CD14-positive monocyte (primary cell): ENCODE measurements around the gene HBG2. TPM values are rescaled to one million over a fixed set of nuclear protein-coding genes. Genes with fewer than 3 reads are reported as not detected.
"Not testable (repeated sequence)": the region's sequence is repeated elsewhere in the genome, so short reads cannot be mapped to it uniquely, and the experiment has no call there.

Experiments used
- DNase-seq, 3 donors: peaks; one replicate each; pipeline ENCODE4 v3.0.0-alpha.2; 2011 to 2022
- H2AFZ ChIP-seq: 2 replicates; pipeline ENCODE4 v1.6.0; 2012; ENCODE audit warnings: mild to moderate bottlenecking, low read depth, low read length, inconsistent platforms; ENCODE audit not compliant: insufficient read depth, poor library complexity, severe bottlenecking
- H3K27ac ChIP-seq, 2 donors: 1 replicate in 1 of 2; 2 replicates in 1 of 2; pipeline ENCODE4 v1.5.1; 2012 to 2013; ENCODE audit warnings: low read length in 2 of 2, control low read depth in 1 of 2, inconsistent platforms in 1 of 2, low read depth in 1 of 2, mild to moderate bottlenecking in 1 of 2
- H3K27me3 ChIP-seq, 2 donors: one replicate each; pipeline versions ENCODE4 v1.6.0 to v1.6.1; 2011 to 2013; ENCODE audit warnings: low read length in 2 of 2; ENCODE audit not compliant: control insufficient read depth in 2 of 2, insufficient read depth in 2 of 2
- H3K36me3 ChIP-seq, 2 donors: replicated peaks in 1 of 2; 1 replicate in 1 of 2; 2 replicates in 1 of 2; pipeline versions ENCODE4 v1.5.1 to v1.6.1; 2012 to 2013; ENCODE audit warnings: low read length in 2 of 2, control low read depth in 1 of 2, inconsistent platforms in 1 of 2, mild to moderate bottlenecking in 1 of 2; ENCODE audit not compliant: insufficient read depth in 2 of 2, control insufficient read depth in 1 of 2
- H3K4me1 ChIP-seq, 2 donors: 1 replicate in 1 of 2; 2 replicates in 1 of 2; pipeline versions ENCODE4 v1.5.1 to v1.6.1; 2012 to 2013; ENCODE audit warnings: low read length in 2 of 2, control low read depth in 1 of 2, inconsistent platforms in 1 of 2, mild to moderate bottlenecking in 1 of 2, moderate library complexity in 1 of 2; ENCODE audit not compliant: insufficient read depth in 2 of 2, control insufficient read depth in 1 of 2
- H3K4me2 ChIP-seq: replicated peaks from 2 replicates; pipeline ENCODE3; 2012; ENCODE audit warnings: low read length, moderate library complexity, mild to moderate bottlenecking; ENCODE audit not compliant: poor library complexity, severe bottlenecking; ENCODE audit errors: extremely low read depth
- H3K4me3 ChIP-seq, 3 experiments: fragments of 200-600 bp in 1 of 3; sonication (generic) in 1 of 3; replicated peaks in 1 of 3; 1 replicate in 2 of 3; 2 replicates in 1 of 3; pipeline ENCODE4 v1.5.1; 2011 to 2013; ENCODE audit warnings: low read length in 3 of 3, mild to moderate bottlenecking in 3 of 3, control low read depth in 2 of 3, low read depth in 2 of 3, inconsistent platforms in 1 of 3, moderate library complexity in 1 of 3
- H3K79me2 ChIP-seq: 2 replicates; pipeline ENCODE4 v1.6.0; 2012; ENCODE audit warnings: mild to moderate bottlenecking, control low read depth, inconsistent platforms, low read length, moderate library complexity; ENCODE audit not compliant: insufficient read depth
- H3K9ac ChIP-seq: 2 replicates; pipeline ENCODE4 v1.6.0; 2017; ENCODE audit warnings: low read length, mild to moderate bottlenecking; ENCODE audit not compliant: insufficient read depth, poor library complexity, severe bottlenecking
- H3K9me3 ChIP-seq, 2 donors: replicated peaks in 1 of 2; 1 replicate in 1 of 2; 2 replicates in 1 of 2; pipeline versions ENCODE4 v1.5.1 to v1.6.1; 2012 to 2013; ENCODE audit warnings: low read length in 2 of 2, control low read depth in 1 of 2; ENCODE audit not compliant: control insufficient read depth in 1 of 2, insufficient read depth in 1 of 2
- H4K20me1 ChIP-seq: 2 replicates; pipeline ENCODE4 v1.6.0; 2012; ENCODE audit warnings: mild to moderate bottlenecking, low read length, control low read depth, moderate library complexity; ENCODE audit not compliant: insufficient read depth
- H3K27ac Mint-ChIP-seq, 7 donors: one replicate each; pipeline ENCODE4 v1.8.0; 2020; ENCODE audit warnings: mild to moderate bottlenecking in 7 of 7, mixed read lengths in 7 of 7, moderate library complexity in 6 of 7, inconsistent platforms in 2 of 7
- H3K27me3 Mint-ChIP-seq, 3 donors: one replicate each; pipeline ENCODE4 v1.8.0; 2021 to 2022; ENCODE audit warnings: low read depth in 3 of 3, mild to moderate bottlenecking in 3 of 3, mixed read lengths in 3 of 3, moderate library complexity in 3 of 3, inconsistent platforms in 1 of 3
- H3K36me3 Mint-ChIP-seq, 2 donors: one replicate each; pipeline ENCODE4 v1.8.0; 2020; ENCODE audit warnings: mixed read lengths in 2 of 2, inconsistent platforms in 1 of 2, mild to moderate bottlenecking in 1 of 2
- H3K4me1 Mint-ChIP-seq: one replicate; pipeline ENCODE4 v1.8.0; 2020; ENCODE audit warnings: mild to moderate bottlenecking, mixed read lengths
- H3K4me3 Mint-ChIP-seq, 2 donors: one replicate each; pipeline ENCODE4 v1.8.0; 2020; ENCODE audit warnings: mild to moderate bottlenecking in 2 of 2, mixed read lengths in 2 of 2, moderate library complexity in 1 of 2
- H3K9me3 Mint-ChIP-seq, 7 donors: one replicate each; pipeline ENCODE4 v1.8.0; 2020 to 2022; ENCODE audit warnings: mixed read lengths in 7 of 7, mild to moderate bottlenecking in 6 of 7, moderate library complexity in 6 of 7, inconsistent platforms in 2 of 7
- CTCF ChIP-seq: fragments of 200-600 bp; IDR thresholded peaks from one replicate; pipeline ENCODE4 v1.8.0; 2022; ENCODE audit warnings: antibody characterized with exemption, mild to moderate bottlenecking
- WGBS: methylation state at CpG from one replicate; pipeline ENCODE4 v1.1.5; 2013; ENCODE audit warnings: missing lambda C conversion rate; ENCODE audit not compliant: insufficient coverage; 5-methylcytosine and 5-hydroxymethylcytosine counted together
- intact Hi-C, 2 donors: fragments of 100-400 bp; cut with micrococcal nuclease; formaldehyde crosslinking; loops; one replicate each; pipeline versions ENCODE4 v1.15.0 to v1.15.1; 2023
- polyA plus RNA-seq, 3 donors: library from polyadenylated mRNA; depleted of rRNA in 1 of 3; unstranded in 2 of 3; stranded (reverse) in 1 of 3; fragments of 300-500 nt in 2 of 3; fragments of >200 nt in 1 of 3; fragmentation: Illumina TruSeq in 2 of 3; gene quantifications; 1 replicate in 2 of 3; 2 replicates in 1 of 3; pipeline ENCODE4 v1.2.3, GENCODE V29; 2012 to 2021

The HBG2 gene
- polyA plus RNA-seq, 3 donors, result 5.1 TPM; not detected in 2

GRCh38 chr11:5257296-5257695 is 2.7 kb upstream of the HBG2 start:
- WGBS, result 100% methylated on average over 2 of the region's 2 CpGs
- no peak for TF ChIP-seq CTCF
- H3K4me2 ChIP-seq, result no peak overlapping the region
- Mint-ChIP-seq H3K4me1 (no peaks in the 10 kb centered on the region), H3K27ac (no peak overlapping the region), H3K9me3 (peaks cover 0 to 11% (median 5%) of the 10 kb centered on the region in 7 donors), H3K27me3 (no peaks in the 10 kb centered on the region), H3K36me3 (no peaks in the 10 kb centered on the region), H3K4me3 (no peak overlapping the region)
- H3K4me1 ChIP-seq, result no peaks in the 10 kb centered on the region
- no peaks in the 10 kb centered on the region for H3K27me3 ChIP-seq
- intact Hi-C loops, result no loop called here
- H3K9ac ChIP-seq, result no peak overlapping the region
- H3K4me3 ChIP-seq, result no peak overlapping the region
- no peak for DNase-seq
- no peaks in the 10 kb centered on the region for H4K20me1 ChIP-seq
- H3K36me3 ChIP-seq, result no peaks in the 10 kb centered on the region
- H3K9me3 ChIP-seq, result peaks cover 0 to 13% of the 10 kb centered on the region in 2 donors
- H2AFZ ChIP-seq, result no peak overlapping the region
- no peak overlapping the region for H3K27ac ChIP-seq
- H3K79me2 ChIP-seq, result no peaks in the 10 kb centered on the region

- H3K9me3 ChIP-seq, result peaks cover 0 to 11% of the 10 kb centered on the region in 2 donors
- intact Hi-C loops, H3K27me3 ChIP-seq, H3K27ac ChIP-seq, H3K36me3 ChIP-seq, H3K4me1 Mint-ChIP-seq, DNase-seq, H4K20me1 ChIP-seq, H3K27ac Mint-ChIP-seq, H3K36me3 Mint-ChIP-seq, H3K79me2 ChIP-seq, H3K4me3 Mint-ChIP-seq, H2AFZ ChIP-seq, H3K27me3 Mint-ChIP-seq, H3K4me2 ChIP-seq, H3K4me1 ChIP-seq, H3K4me3 ChIP-seq, H3K9ac ChIP-seq, H3K9me3 Mint-ChIP-seq: not testable (repeated sequence)
- no CpG with 5 or more reads among the region's 2 CpGs for WGBS
Observed at GRCh38 chr11:5254023-5254422, 558 bp downstream of the HBG2 start.

GRCh38 chr11:5253440-5253839 is 1.1 kb downstream of the HBG2 start:
- not testable (repeated sequence) for DNase-seq

More at GRCh38 chr11:5253440-5253839, 1.1 kb downstream of the HBG2 start:
- H3K9me3 ChIP-seq, H2AFZ ChIP-seq, H4K20me1 ChIP-seq, H3K4me3 ChIP-seq, H3K27ac ChIP-seq, H3K9ac ChIP-seq, H3K4me3 Mint-ChIP-seq, H3K36me3 ChIP-seq, H3K9me3 Mint-ChIP-seq, intact Hi-C loops, H3K4me1 ChIP-seq, H3K4me1 Mint-ChIP-seq, H3K79me2 ChIP-seq, H3K27me3 ChIP-seq, H3K27me3 Mint-ChIP-seq, H3K36me3 Mint-ChIP-seq, H3K4me2 ChIP-seq, H3K27ac Mint-ChIP-seq: not testable (repeated sequence)
- WGBS, result no CpG with 5 or more reads among the region's 5 CpGs
